Peyer's patch (tissue), 4 donors: Measurements from ENCODE around the gene PAFAH1B2. TPM values are rescaled to one million over a fixed set of nuclear protein-coding genes. Genes with fewer than 3 reads are reported as not detected.
A peak's percentile ranks its signal among the peaks of the same experiment; 100 is the strongest.

ENCODE experiments used
- DNase-seq, 3 donors: peaks; one replicate each; pipeline ENCODE4 v3.0.0-alpha.2; 2017 to 2019
- H3K27ac ChIP-seq, 4 donors: fragments of 200-600 bp; sonication (generic); one replicate each; pipeline ENCODE4 v1.5.1; 2016 to 2019
- H3K27me3 ChIP-seq, 2 donors: fragments of 200-600 bp; sonication (generic); one replicate each; pipeline ENCODE4 v1.5.1; 2019
- H3K36me3 ChIP-seq, 3 donors: fragments of 200-600 bp; sonication (generic); one replicate each; pipeline ENCODE4 v1.5.1; 2016 to 2019
- H3K4me1 ChIP-seq, 4 donors: fragments of 200-600 bp; sonication (generic); one replicate each; pipeline ENCODE4 v1.5.1; 2016 to 2019
- H3K4me3 ChIP-seq, 4 donors: fragments of 200-600 bp; sonication (generic); 1 replicate in 3 of 4; 2 replicates in 1 of 4; pipeline ENCODE4 v1.5.1; 2016 to 2019; ENCODE audit warnings: mild to moderate bottlenecking in 1 of 4
- H3K9me3 ChIP-seq, 4 donors: fragments of 200-600 bp; sonication (generic); one replicate each; pipeline ENCODE4 v1.5.1; 2016 to 2019; ENCODE audit warnings: mild to moderate bottlenecking in 1 of 4
- CTCF ChIP-seq, 6 experiments: fragments of 450-650 bp in 4 of 6; fragments of 200-600 bp in 2 of 6; sonication (generic) in 1 of 6; IDR thresholded peaks; one replicate each; pipeline ENCODE4 v1.5.1; 2017 to 2019; ENCODE audit warnings: antibody characterized with exemption in 6 of 6, mild to moderate bottlenecking in 3 of 6, moderate library complexity in 1 of 6
- POLR2A ChIP-seq, 2 donors: fragments of 450-650 bp; IDR thresholded peaks; one replicate each; pipeline ENCODE4 v1.5.1; 2017; ENCODE audit warnings: antibody characterized with exemption in 2 of 2, mild to moderate bottlenecking in 2 of 2, moderate library complexity in 2 of 2
- total RNA-seq, 4 donors: library from RNA; depleted of rRNA; stranded (reverse); fragments of >200 nt; gene quantifications; one replicate each; pipeline ENCODE4 v1.1.0, GENCODE V29; 2016

Gene PAFAH1B2
- total RNA-seq, 4 donors from 2014 or later = 45.4 to 96.2 (median 66.9) TPM

- Histone ChIP-seq H3K27me3 (no peaks in the 10 kb centered on the region), H3K4me3 (no peak overlapping the region), H3K36me3 (peaks cover 0 to 29% (median 0%) of the 10 kb centered on the region in 3 donors), H3K4me1 (peaks cover 0 to 13% (median 0%) of the 10 kb centered on the region in 4 donors), H3K27ac (no peak overlapping the region), H3K9me3 (no peaks in the 10 kb centered on the region)
- no peak for TF ChIP-seq POLR2A (IDR thresholded peaks at IDR 0.05)
- no peak for TF ChIP-seq CTCF (IDR thresholded peaks at IDR 0.05)
- DNase-seq = no peak
These were observed 28.8 kb downstream of the PAFAH1B2 start for GRCh38 chr11:117172724-117173421.

DNA sequence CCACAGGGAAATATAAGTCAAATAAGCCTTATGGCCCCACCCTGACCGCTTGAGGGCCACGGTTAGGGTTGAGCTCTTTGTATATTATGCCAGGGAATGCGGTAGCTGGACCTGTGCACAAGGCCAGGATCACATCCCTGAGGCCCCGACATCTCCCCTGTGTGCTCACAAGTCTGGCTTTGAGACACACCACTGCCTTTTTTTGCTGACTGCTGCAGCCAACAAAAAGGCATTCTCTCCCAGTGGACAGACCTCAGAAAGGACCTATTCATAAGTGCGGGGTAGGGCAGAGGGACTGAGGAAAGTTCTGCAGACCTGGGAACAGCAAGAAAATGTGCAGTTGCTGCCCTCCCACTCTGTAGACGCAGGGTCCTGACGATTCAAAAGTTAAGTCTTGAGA lies 31.0 kb downstream of the PAFAH1B2 start:
- Histone ChIP-seq H3K27ac (no peak overlapping the region), H3K27me3 (no peaks in the 10 kb centered on the region), H3K4me3 (no peak overlapping the region), H3K36me3 (peaks cover 0 to 9% (median 0%) of the 10 kb centered on the region in 3 donors), H3K9me3 (no peaks in the 10 kb centered on the region), H3K4me1 (peaks cover 0 to 23% (median 1%) of the 10 kb centered on the region in 4 donors)
- TF ChIP-seq POLR2A (IDR thresholded peaks at IDR 0.05) = no peak
- TF ChIP-seq CTCF (IDR thresholded peaks at IDR 0.05) = no peak
- no peak for DNase-seq

GRCh38 chr11:117175781-117176180 lies 31.7 kb downstream of the PAFAH1B2 start:
- Histone ChIP-seq H3K27me3 (no peaks in the 10 kb centered on the region), H3K27ac (peak overlapping the region in 1 of 4 donors; percentile 12), H3K4me3 (no peak overlapping the region), H3K9me3 (no peaks in the 10 kb centered on the region), H3K4me1 (peaks cover under 1 to 30% (median 6%) of the 10 kb centered on the region in 4 donors), H3K36me3 (peaks cover 0 to 3% (median 0%) of the 10 kb centered on the region in 3 donors)
- no peak for DNase-seq
- TF ChIP-seq CTCF (IDR thresholded peaks at IDR 0.05) (no peak), POLR2A (IDR thresholded peaks at IDR 0.05) (no peak)

GRCh38 chr11:117176186-117176585 lies 32.1 kb downstream of the PAFAH1B2 start:
- Histone ChIP-seq H3K9me3 (no peaks in the 10 kb centered on the region), H3K4me3 (no peak overlapping the region), H3K36me3 (no peaks in the 10 kb centered on the region), H3K27ac (no peak overlapping the region), H3K4me1 (peaks cover 4 to 34% (median 9%) of the 10 kb centered on the region in 4 donors), H3K27me3 (no peaks in the 10 kb centered on the region)
- DNase-seq = no peak
- TF ChIP-seq CTCF (IDR thresholded peaks at IDR 0.05) = no peak
- TF ChIP-seq POLR2A (IDR thresholded peaks at IDR 0.05) = no peak

GRCh38 chr11:117177534-117178209 lies 33.6 kb downstream of the PAFAH1B2 start:
- Histone ChIP-seq H3K36me3 (peaks cover 0 to 14% (median 0%) of the 10 kb centered on the region in 3 donors), H3K27ac (peak overlapping the region; percentile 89 to 99 (median 94)), H3K9me3 (no peaks in the 10 kb centered on the region), H3K27me3 (no peaks in the 10 kb centered on the region), H3K4me3 (peak overlapping the region in 3 of 4 donors; percentile 89 to 99 (median 95)), H3K4me1 (peaks cover 4 to 38% (median 9%) of the 10 kb centered on the region in 4 donors)
- TF ChIP-seq POLR2A (IDR thresholded peaks at IDR 0.05) (no peak), CTCF (IDR thresholded peaks at IDR 0.05) (no peak)
- DNase-seq = peak in 1 of 3 donors; percentile 47
